Ramos (cell line): ENCODE data around the gene FCSK.
"Not testable (repeated sequence)": the region's sequence is repeated elsewhere in the genome, so short reads cannot be mapped to it uniquely, and the experiment has no call there.

Experiments used
- in situ Hi-C: fragments of 300-500 bp; cut with MboI; formaldehyde crosslinking; loops from one replicate; pipeline ENCODE4 v1.14.3; 2022; ENCODE audit warnings: low sequenced_read_pairs; ENCODE audit not compliant: unreplicated experiment

Gene FCSK

DNA sequence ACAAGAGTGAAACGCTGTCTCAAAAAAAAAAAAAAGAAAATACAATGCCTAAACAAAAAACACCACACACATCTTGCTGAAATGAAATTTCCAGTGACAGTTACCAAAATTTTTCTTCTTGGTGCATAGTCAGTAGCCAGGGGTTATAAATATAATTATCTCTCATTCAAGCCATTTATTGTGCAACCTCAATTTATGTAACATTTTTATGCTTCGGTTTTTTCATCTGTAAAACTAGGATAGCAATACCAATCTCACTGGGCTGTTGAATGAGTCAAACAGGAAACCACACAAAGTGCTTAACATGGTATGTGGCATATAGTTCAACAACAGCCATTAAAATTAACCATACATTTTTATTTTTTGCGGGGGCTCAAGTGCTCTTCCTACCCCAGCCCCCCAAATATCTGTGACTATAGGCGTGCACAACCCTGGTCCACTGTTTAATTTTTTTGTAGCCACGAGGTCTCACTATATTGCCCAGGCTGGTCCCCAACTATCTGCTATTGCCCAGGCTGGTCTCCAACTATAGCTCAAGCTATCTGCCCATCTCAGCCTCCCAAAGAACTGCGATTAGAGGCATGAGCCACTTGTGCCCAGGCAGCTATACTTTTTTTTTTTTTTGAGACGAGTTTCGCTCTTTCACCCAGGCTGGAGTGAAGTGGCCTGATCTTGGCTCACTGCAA lies 66.4 kb downstream of the FCSK start:
- in situ Hi-C loops: no loop called here

DNA sequence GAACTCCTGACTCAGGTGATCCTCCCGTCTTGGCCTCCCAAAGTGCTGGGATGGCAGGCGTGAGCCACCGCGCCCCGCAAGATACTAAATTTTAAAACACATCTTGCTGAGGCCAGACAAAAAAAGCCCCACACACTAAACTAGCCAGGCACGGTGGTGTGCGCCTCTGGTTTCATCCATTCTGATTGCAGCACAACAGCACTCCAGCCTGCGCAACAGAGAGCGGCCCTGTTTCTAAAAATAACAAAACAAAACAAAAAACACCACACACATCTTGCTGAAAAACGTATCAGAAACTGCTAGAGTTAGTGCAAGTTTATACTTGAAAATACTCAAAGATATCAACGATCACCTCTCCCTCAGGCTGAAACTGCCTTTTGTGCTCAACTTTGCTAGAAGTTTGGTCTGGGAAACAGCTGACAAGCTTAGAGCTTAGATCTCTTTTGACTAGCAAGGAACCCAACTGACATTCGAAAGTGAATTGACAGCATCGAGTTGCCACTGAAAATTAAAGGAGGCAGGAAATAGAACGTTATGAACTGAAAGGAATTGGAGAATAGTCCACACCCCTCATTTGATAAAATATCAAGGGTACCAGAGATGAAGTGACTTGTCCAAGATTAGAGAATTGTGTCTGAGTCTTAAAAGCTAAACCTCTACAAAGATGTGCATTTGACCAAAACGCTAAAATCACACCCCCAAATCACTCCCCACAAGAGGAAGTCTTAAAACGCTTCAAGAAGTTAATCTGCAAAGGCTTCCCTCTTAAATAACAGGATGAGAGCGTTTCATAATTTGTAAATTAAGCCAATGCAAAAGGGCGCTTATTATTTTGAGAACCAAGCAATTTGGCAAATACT lies 68.1 kb downstream of the FCSK start:
- in situ Hi-C loops: no loop called here

DNA sequence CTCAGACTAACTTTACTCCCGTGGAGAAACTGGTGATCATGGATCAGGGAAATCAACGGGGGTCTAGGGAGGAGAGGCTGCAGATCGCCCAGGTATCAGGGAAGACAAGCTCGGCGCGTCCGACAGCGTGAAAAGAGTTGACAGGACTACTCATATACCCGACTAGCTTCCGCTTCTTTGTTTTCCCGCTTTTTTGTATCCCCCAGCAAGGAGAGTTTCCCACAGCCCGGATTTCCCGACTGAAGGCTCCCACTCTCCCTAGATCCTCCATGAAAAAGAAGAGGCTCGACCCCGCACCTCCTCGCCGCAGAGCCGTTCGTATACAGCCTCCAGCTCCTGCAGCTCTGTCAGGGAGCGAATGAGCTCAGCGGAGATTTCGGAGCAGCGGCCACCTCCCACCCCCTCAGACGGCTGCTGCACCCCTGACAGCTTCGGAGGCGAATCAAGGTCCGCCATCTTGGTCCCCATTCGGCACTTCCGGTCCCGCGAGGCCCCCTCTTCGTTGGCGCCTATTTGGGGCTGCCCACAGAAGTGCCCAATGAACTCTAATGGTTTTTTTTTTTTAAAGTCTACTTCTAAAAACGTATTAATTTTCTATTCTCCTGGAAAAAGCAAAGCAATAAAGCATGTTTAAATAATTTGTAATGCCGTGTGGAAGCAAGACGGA lies 68.8 kb downstream of the FCSK start, which contains the start of gene COG4:
COG4 (minus strand) TSS at position 479 of the 667 bp plus-strand sequence; CDS start at position 468, 11 bp downstream.
- in situ Hi-C loops: no loop called here

DNA sequence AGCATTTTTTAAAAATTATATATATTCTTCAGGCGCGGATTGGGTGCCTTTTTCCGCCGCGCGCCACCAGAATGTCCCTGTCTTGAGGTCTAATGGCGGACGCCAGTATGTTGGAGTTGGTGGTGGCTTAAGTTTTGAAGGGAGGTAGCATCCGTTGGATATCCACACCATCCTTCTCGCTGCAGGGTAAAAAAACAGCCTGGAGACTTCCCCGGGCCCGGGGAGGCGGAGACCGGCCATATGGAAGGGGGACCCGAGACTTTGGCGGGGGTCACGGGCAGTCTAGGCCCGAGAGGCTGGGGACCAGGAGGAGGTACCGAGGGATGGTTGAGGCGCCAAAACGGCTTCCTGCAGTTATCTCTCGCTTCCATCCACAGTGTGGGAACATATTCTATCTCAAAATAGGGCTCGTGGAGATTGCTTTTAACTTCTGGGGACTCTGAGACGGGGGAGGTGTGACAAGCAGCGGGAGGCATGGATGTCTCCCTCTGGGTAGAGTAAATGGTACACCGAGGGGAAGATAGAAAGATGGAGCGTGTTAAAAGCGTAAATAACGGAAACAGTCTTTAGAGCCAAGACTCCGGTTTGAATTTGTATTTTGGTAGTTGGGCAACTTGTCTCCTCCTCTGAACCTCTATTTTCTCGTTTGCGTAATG lies 69.5 kb downstream of the FCSK start, which contains the start of gene SF3B3:
SF3B3 (plus strand) TSS at position 74 of the 656 bp plus-strand sequence. CDS start 2,841 bp downstream, outside the sequence.
- in situ Hi-C loops: no loop called here

DNA sequence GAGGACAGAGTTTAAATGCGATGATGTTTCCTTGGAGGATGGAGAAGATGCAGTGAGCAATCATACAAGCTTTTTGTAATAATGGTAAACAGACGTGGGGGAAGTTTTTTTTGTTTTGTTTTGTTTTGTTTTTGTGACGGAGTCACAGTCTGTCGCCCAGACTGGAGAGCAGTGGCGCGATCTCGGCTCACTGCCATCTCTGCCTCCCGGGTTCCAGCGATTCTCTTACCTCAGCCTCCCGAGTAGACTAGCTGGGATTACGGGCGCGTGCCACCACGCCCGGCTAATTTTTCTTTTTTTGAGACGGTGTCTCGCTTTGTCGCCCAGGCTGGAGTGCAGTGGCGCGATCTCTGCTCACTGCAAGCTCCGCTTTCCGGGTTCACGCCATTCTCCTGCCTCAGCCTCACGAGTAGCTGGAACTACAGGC lies 70.0 kb downstream of the FCSK start:
- in situ Hi-C loops: not testable (repeated sequence)

DNA sequence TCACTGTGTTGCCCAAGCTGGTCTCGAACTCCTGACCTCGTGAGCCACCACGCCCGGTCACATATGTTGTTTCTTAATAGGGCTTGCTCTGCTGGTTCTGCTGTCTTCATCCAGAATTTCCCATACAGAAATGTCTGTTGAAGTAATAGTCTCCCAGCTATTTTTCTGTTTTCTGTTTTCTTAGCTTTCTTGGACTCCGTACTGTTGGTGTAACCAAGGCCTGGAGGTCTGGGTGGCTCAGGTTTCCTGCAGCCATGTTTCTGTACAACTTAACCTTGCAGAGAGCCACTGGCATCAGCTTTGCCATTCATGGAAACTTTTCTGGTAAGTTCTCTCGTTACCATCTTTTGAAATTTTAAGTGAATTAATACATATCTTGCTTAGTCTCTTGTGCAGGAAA lies 72.0 kb downstream of the FCSK start:
- in situ Hi-C loops: no loop called here

DNA sequence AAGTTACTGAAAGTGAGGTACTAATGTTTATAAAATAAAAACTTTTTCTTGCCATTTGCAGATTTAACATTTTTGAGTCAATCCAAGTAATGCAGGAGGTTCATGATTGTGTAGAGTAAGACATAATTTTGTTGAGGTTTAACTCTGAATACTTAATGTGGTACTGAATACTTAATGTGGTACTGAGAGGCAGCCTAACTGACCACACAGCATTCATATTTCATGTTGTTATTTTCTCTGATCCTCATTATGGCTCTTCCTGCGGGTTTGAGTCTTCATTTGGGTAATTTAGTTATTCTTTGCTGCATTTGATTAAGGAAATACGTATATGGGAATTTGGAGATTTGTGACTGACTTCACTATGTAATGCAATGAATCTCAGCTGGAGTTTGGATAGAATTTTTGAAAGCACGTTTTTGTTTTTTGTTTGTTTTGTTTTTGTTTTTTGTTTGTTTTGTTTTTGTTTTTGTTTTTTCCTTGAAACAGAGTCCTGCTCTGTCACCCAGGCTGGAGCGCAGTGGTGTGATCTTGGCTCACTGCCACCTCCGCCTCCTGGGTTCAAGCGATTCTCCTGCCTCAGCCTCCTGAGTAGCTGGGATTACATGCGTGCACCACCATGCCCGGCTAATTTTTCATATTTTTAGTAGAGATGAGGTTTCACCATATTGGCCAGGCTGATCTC lies 73.1 kb downstream of the FCSK start:
- in situ Hi-C loops: no loop called here

DNA sequence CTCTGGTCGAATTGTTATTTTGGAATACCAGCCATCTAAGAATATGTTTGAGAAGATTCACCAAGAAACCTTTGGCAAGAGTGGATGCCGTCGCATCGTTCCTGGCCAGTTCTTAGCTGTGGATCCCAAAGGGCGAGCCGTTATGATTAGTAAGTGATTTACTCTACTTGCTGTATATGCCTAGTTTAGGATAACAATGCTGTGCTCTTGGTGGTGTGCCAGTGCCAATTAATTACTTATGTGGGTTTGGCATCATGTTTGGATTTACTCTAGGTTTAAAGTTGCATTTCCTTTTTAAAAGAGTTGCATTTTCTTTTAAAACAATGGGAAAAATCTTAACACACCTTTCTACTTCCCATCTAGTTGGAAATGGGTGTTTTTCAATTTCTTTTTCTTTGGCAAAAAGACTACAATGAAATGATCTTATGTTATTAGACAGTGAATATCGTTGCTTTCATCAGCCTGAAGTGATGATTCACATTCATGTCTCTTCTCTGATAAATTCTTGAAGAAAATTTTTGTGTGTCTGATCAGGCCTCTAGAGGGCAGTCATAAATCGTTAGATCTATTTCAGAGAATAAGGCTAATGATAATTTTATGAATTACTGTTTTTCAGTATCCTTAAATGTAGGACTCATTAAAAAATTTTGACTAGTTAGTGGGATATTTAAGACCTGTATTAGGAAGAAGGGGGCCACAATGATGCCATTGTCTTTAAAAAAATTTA lies 74.8 kb downstream of the FCSK start:
- in situ Hi-C loops: no loop called here
